ENCODE measurements around the gene TMEM235.

- TF ChIP-seq CTCF (IDR thresholded peaks at IDR 0.05; ENCODE audit: extremely low read depth in 1 of 2, insufficient read depth in 1 of 2, low read depth in 1 of 2, low read length in 2 of 2) (no peak), POLR2AphosphoS5 (IDR thresholded peaks at IDR 0.05; ENCODE audit: insufficient read depth, low read depth, low read length) (no peak), POLR2A (IDR thresholded peaks at IDR 0.05; ENCODE audit: low read depth, low read length) (no peak), MYC (IDR thresholded peaks at IDR 0.05; ENCODE audit: low read depth, low read length) (no peak)
- TF ChIP-seq, protein P1, sequence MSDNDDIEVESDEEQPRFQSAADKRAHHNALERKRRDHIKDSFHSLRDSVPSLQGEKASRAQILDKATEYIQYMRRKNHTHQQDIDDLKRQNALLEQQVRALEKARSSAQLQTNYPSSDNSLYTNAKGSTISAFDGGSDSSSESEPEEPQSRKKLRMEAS (IDR thresholded peaks at IDR 0.05; ENCODE audit: insufficient read depth, insufficient read length), result no peak
Measured at GRCh38 chr17:78214706-78215061, 16.7 kb upstream of the TMEM235 start.
